HL-60/S4 treated with phorbol 12-myristate 13-acetate at 8.2 ng/mL for 4 days and 3 days (cell line): Measurements from ENCODE around the gene PSMD1.

Experiments used
- in situ Hi-C: fragments of 300-500 bp; cut with MboI; formaldehyde crosslinking; loops from 2 replicates; pipeline ENCODE4 v1.15.0; 2022; ENCODE audit warnings: low sequenced_read_pairs

The PSMD1 gene

DNA sequence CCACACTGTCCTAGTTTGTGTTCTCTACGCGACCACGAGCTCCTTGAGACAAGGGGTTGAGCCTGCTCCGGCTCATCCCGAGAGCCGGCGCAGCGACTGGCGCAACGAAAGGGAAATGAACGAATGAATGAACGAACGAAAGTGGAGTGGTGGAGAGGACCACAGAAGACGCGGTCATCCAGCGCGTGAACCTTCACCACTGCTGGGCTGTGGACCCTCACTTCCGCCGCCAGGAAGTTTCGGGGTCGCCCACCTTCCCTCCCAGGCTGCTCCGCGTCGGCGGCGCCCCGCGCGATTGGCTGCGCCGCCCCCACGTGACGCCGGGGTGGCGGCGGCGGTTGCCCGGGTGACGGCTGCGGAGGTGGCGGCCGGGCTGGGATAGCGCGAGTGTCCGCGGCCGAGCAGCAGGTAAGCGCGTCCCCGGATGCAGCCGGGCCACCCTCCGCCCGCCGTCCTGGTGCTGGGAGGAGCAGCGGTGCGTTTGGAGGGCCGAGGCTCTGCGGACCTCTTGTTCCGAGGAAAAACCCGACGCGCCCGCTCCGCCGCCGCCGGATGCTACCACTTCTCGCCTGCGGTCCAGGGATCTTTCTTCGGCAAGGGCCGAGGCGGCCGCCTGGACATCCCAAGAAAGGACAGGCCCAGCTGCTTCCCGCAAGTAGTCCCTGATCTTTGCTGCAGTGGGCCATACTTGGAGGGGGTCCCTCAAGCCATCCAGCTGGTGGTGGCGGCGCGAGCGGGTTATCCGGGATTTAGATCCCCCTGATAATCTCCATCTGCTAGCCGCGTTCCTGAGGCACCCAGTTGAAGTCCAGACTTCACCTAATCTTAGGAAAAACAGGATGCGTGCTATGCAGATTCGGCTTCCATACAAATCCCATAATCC is 141.9 kb downstream of the PSMD1 start, which contains the start of gene ARMC9:
ARMC9 (plus strand) TSS at position 341 of the 883 bp plus-strand sequence. CDS start 7,608 bp downstream, outside the sequence.
- in situ Hi-C loops: no loop called here

GRCh38 chr2:231199219-231199618 is 142.6 kb downstream of the PSMD1 start:
- in situ Hi-C loops: no loop called here

DNA sequence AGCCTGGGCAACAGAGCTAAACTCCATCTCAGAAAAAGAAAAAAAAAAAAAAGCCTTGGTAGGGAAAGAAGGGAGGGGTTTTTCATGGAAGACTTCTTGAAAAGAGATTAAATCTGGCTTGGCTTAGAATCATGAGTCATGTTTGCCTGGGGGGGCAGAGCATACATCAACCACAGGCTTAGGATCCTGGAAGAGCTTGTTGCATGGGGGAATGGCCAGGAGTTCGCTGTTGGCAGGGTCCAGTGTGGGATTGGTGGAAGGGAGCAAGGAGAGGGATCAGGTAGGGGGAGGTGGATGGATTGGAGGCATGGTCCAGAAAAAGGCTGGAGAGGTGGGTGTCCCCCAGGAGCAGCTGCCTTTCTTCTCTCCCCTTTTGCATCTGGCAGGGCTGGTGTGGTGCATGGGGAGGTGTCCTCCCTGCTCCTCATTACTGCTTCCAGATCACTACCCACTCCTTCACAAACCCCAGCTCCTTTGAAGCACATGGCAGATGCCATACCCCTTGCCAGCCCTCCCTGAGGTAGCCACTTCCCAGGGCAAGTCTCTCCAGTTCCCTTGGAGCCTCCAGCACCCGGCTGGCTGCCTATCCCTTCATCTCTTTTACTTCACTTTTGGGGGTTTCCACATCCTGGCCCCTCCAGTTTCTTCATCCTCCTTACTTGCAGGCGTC is 144.3 kb downstream of the PSMD1 start:
- in situ Hi-C loops: no loop called here

- in situ Hi-C loops: no loop called here
These were observed 144.8 kb downstream of the PSMD1 start for GRCh38 chr2:231201475-231201814.

DNA sequence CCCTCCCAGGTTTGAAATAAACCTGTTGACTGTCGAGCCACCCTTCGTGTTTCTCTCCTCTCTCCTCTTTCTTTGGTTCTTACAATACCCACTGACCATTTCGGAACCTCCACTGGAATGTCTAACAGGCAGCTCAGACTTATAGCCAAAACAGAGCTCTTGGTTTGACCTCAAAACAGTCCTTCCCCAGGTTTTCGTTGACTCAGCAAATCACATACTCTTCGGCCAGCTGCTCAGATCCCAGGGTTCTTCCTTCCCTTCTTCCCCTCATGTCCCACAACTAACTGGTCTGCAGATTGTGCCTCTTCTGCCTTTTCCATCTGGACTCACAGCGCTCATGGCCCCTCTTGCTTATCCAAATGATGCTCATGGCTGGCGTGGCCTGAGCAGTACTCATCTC is 146.4 kb downstream of the PSMD1 start:
- in situ Hi-C loops: no loop called here

GRCh38 chr2:231204146-231204545 is 147.5 kb downstream of the PSMD1 start:
- in situ Hi-C loops: no loop called here

GRCh38 chr2:231204581-231204980 is 147.9 kb downstream of the PSMD1 start:
- in situ Hi-C loops: no loop called here

- in situ Hi-C loops: no loop called here
These were observed 151.1 kb downstream of the PSMD1 start for GRCh38 chr2:231207734-231208133.

GRCh38 chr2:231210782-231211181 is 154.1 kb downstream of the PSMD1 start:
- in situ Hi-C loops: no loop called here

DNA sequence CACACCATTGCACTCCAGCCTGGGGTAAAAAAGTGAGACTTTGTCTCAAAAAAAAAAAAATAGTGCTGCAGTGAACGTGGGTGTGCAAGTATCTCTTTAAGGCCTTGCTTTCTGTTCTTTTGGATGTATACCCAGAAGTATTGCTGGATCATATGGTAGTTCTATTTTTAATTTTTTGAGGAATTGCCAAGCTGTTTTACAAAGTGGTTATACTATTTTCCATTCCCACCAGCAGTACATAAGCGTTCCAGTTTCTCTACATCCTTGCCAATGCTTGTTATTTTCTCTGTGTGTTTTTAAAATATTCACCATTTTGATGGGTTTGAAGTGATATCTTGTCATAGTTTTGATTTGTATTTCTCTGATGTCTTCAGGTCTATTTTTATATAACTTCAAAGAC is 154.8 kb downstream of the PSMD1 start:
- in situ Hi-C loops: no loop called here

GRCh38 chr2:231212329-231212845 is 155.7 kb downstream of the PSMD1 start:
- in situ Hi-C loops: no loop called here

DNA sequence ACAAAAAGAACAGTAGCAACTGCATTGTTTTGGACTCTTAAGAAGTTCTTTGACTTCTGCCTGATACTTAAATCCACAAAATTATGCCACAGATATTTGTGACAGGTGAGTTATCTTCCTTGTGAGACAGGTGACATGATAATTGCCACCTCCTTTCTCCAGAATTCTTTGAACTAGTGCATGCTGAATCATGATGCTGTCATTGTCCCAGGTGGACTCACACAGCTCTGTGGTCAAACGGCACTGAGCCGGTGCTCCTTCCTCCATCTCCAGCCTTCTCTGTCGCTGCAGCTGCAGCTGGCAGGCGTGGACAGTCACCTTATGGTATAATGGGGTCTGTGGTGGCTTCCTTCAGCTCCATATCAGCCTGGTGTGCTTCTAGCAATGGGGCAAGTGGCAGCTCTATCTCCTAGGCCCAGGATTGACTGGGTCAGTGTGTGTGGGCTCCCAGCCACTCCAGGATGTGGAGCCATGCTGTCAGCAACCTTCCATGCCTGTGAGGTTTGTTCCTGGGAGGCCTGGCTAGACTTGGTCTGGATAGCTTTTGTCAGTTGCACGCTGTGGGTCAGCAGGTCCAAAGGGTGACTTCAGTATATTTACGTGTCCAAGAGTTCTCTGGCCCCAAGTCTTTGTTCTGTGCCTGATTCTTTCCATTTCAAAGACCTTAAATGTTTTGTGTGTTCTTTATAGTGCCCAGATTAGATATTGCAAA is 157.4 kb downstream of the PSMD1 start:
- in situ Hi-C loops: no loop called here

- in situ Hi-C loops: no loop called here
These were observed 161.7 kb downstream of the PSMD1 start for GRCh38 chr2:231218366-231218765.

DNA sequence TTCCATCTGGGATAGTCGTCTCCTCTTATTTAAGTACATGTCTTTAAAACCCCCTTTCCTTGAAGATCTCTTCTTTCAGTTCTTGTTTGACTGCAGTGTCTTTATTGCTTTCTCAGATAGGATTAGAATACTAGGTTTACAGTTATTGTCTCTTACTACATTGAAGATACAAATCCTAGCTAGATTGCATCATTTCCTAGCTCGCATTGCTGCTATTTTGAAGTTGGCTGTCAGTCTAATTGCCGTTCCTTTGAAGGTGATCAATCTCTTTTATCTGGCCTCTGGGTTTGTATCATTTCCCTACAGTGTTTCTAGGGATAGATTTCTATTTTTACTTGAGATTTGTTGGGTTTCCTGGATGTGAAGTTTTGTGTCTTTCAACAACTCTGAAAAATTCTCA is 162.6 kb downstream of the PSMD1 start:
- in situ Hi-C loops: no loop called here

DNA sequence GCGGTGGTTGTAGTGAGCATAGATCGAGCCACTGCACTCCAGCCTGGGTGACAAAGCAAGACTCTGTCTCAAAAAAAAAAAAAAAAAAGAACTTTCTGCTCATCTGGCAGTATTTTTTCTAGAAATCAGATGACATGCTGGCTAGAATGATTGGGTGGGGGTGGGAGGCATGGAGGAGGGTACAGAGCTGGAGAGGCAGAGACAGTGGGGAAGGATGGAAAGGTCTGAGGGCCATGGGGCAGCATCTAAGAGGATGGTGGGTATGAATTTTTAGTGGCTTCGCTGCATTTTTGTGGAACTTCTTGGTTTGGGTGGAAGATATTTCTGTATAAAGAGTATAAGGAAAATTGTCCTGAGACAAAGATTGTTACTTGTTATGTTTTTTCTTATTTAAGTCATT is 165.1 kb downstream of the PSMD1 start:
- in situ Hi-C loops: loop anchor here (10.0 kb wide), 1 partner anchor 233 kb away; no protein-coding TSS in a partner anchor
